Stimulated activated CD8-positive, alpha-beta memory T cell treated with anti-CD3 and anti-CD28 coated beads, Interleukin-4, amount 100 ng/mL, for 1 hour (primary cell): ENCODE results near the gene C16orf87.

Experiments used
- DNase-seq, 2 donors: peaks; one replicate each; pipeline ENCODE4 v3.0.0-alpha.2; 2020; ENCODE audit warnings: low read depth in 2 of 2, low spot score in 1 of 2

Gene C16orf87

DNA sequence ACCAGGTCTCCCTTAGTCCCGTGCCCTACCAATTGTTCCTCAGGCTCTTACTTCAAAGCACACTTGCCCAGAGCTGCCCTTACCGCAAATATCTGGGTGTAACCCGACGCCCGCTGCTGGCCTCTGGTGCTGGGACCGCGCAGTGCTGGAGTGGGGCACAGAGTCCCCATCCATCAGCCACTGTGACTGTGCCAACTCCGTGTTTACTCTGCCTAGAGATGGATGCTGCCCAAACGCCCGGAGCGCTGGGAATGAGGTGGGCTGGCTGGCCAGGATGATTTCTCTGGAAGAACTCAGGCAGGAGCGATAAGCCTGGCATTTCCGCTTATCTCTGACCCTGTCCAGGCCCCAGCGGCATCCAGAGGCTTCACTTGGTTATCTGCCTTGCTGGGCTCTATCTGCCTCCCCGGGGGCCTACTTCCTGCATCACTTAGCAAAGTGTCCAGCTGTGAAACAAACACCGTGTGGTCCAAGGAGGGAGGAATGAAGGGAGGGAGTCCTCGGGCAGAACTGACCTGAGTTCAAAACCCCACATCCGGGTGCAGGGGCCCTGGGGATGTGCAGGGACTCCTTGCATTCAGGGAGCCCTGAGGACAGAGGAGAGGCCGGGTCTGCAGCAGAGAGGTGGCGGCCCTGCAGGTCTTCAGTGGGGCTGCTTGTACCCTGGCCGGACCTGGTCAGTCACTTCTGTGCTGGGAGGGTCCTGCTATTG lies 73.5 kb downstream of the C16orf87 start:
- DNase-seq, result no peak

DNA sequence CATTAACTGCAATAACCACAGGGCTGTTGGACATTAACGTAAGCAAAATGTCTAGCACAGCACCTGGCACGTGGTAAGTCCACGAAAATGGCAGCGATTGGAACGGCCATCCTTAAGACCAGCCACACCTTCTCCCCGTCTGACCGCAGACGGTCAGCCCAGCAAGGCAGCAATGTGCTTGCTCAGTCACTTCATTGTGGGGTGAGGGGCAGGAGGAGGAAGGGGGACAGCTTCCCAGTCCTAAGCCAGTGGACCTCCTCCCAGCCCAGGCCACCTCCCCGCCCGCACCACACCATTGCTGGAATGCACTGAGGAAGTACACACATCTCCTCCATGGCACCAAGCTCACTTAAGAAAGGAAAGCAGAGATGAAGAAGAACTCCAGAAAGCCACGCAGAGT lies 74.2 kb downstream of the C16orf87 start:
- no peak for DNase-seq

DNA sequence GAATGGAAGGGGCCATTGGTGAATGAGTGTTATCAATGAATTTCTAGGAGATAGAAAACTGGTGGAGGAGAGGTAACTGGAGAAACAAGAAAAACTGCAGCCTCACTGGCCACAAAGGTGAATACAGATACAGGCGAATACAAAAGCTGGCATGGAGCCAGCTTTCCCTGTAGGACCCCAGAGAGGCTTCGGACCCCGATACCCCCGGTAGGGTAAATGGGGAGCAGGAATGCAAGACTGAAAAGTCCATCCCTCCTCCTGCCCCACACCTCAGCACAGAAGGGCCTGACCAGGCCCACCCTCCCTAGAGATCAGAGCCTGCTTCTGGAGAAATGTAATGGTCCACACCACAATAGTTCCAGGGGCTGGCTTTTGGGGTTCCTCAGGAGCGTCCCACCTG lies 78.0 kb downstream of the C16orf87 start:
- DNase-seq, result no peak

DNA sequence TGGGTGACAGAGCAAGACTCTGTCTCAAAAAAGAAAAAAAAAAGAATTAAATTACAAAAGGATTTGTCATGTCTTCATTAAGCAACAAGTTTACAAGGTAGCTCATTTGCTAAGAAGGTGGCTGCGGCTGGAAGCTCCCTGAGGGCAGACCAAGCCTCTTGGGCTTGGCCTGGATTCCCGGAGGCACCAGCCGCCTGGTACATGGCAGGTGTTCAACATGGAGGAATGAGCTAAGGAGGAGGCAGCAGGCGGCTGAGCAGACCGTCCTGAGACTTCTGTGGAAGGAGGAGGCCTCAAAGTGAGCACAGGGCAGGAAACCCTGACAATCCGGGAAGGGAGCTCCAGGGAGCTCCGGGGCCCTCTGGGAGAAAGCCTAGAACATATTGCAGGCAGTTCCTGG lies 79.6 kb downstream of the C16orf87 start:
- DNase-seq, result no peak

DNA sequence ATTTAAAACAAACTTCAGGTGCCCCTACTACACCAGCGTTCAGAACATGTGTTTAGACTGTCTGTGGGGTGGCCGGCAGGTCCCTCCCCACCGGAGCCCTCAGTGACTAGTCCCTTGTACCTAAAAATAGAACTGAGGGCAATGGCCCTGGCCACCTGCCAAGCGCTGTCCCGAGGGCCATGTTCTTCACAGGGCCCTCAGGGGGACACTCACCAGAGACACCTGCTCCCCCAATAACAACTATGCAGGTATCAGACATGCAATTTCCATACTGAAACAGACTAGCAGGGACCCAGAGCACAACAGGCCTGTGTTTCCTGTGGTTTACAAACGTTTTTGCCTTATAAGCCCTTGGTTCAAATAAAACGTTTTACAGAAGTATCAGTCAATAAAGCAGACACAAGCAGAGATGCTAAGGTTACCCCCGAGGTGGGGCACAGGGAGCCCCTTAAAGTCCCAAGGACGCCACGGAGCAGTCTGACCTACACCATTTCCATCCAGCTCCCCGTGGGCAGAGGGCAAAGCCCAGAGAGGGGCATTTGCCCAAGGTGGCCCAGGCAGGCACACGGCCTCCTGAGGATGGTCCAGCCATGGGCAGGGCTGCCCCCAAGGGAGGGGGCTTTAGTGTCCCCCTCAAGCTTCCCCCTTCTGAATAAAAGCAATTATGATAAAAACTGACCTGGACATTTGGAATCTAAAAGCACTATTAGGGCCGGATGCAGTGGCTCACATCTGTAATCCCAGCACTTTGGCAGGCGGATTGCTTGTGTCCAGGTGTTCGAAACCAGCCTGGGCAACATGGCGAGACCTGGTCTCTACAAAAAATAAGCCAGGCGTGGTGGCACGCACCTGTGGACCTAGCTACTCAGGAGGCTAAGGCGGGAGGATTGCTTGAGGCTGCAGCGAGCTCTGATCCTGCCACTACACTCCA lies 81.9 kb downstream of the C16orf87 start:
- no peak for DNase-seq

DNA sequence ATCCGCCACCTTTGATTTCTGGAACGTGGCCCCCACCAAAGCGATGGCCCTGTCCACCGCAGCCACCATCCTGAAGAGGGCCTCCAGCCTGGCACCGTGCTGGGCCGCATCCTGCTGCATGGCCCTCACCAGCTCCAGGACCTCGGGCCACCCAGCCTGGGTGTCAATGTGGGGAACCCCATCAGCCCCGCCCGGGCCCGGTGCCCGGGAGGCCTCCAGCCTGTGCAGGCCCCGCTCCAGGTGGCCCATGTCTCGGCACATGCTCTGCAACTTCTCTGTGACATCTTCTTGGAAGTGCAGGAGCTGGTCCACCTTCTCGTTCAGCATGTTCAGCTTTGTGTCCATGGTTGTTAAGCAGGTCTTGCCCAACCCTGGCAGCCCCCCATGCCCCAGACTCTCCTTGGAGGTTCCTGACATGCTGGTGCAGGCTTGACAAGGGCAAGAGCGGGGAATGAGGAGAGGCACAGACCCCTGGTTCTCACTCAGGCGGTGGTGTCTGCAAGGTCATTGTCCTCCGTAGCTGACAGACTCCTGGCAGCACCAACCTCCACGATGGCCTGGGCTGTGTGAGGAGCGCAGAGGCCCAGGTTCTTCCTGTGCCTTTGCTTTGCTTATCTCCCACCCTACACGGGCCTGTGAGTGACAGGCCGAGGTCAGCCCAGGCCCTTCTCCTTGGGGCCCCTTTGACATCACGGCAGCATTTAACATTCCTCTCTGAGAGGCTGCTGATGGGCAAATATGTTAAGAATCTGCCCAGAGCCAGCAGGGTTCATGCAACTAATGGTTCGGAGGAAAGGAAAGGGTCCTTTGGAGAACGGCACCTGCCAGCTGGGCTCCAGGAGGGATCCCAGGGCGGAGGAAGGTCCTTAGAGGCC lies 83.0 kb downstream of the C16orf87 start, which contains the start of gene MYLK3:
MYLK3 (minus strand) TSS at position 568 of the 875 bp plus-strand sequence; CDS start at position 417, 151 bp downstream.
- no peak for DNase-seq

DNA sequence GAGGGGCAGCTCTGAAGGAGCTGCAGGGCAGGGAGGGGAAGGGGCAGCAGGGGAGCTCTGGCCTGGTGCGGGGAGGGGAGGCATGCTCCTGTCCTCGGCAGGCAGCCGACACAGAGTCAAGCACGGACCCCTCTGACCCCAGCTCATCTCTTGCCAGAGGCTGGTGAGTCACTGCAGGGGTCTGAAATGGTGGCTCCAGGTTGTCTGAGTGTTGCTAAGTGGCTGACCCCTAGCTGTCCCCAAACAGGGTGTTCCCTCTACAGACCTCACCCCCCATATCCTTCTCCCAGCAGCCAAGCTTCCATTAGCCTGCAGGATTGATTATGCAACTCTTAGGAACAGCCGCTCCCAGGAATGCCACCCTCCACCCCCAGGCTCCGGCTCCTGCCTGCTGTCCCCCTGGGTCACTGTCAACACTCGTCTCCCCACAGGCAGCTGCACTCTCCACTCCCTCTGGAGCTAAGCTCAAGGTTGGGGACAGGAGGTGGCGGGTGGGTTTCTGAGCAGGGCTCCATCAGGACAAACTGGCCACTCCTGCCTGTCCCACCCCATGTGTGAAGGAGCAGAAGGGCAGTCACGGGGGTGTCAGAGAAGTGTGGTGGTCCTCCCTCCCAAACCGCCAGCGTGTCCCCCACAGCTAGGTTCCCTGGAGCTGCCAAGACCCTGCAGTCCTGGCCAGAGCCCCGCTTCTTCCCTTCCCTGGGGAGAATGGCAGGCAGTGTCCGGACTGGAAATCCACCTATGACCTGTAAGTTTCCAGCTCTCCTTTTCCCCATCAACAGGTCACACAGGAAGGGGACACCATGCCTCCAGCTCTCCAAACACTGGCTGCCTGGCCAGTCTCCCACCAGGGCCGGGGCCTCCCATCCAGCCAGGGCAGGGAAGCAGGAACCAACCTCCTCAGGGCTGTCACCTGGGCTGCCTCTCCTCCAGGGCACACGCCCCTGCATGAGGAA lies 83.9 kb downstream of the C16orf87 start:
- no peak for DNase-seq
